Heart left ventricle (tissue), 13 donors: ENCODE measurements around the gene MYBL2.

Experiments used
- POLR2A ChIP-seq, 2 donors: fragments of 450-650 bp; IDR thresholded peaks; one replicate each; pipeline ENCODE4 v1.6.1; 2017; ENCODE audit warnings: antibody characterized with exemption in 2 of 2, mild to moderate bottlenecking in 2 of 2, moderate library complexity in 2 of 2
- TF ChIP-seq, protein P1 (sequence below), 12 donors: fragments of 200-600 bp; sonication (generic) in 4 of 12; IDR thresholded peaks; one replicate each; pipeline versions ENCODE4 v1.5.0 to v1.8.0; 2018 to 2022; ENCODE audit warnings: antibody characterized with exemption in 12 of 12, mild to moderate bottlenecking in 5 of 12
- donor health status: ischemic (EF 13 %, LVEDD 7.1; RV severe dilation, severe dysfunction).
- donor health status: DM: no; HTN: yes; CAD: no.
- donor health status: DM: no; HTN: no; CAD: no.
- donor health status: ischemic (EF 25% LVEDD 6.9; RV normal size, moderate dysfunction).
- donor health status: ischemic (EF 25% LVEDD 5.7; RV mildly dilated, moderate dysfunction).
- donor health status: ischemic (EF 35%, LVEDD 5.7; RV mildly dilated, moderate dysfunction).
- donor health status: nonischemic (EF 11% LVEDD 7.7; RV severe dilation, severe dysfunction).
- donor health status: DM: yes; HTN: yes; CAD: no.
- donor health status: PGD.
- donor health status: ischemic (EF 29% LVEDD 5.4; RV normal size, mild dysfunction).
- donor health status: nonischemic (EF 23%, LVEDD 6.1; RV moderate dilation, normal function).

DNA sequence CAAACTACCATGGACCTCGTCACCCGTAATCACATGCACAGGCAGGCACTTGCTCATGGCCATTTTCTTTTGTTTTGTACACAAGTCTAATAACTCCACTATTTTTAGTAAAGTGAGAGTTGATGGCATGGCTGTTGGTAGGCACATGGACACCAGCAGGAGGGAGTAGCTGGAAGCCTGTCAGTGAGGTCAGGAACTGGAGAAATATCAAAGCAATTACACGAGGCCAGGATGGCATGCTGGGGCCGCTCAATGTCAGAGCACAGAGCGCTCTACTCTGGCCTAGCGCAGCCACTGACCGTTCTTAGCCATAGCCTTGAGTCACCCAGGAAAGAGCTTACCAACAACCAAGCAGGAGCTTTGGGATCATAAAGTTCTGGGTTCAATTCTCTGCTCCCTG is 96.0 kb downstream of the MYBL2 start:
- TF ChIP-seq, protein P1, sequence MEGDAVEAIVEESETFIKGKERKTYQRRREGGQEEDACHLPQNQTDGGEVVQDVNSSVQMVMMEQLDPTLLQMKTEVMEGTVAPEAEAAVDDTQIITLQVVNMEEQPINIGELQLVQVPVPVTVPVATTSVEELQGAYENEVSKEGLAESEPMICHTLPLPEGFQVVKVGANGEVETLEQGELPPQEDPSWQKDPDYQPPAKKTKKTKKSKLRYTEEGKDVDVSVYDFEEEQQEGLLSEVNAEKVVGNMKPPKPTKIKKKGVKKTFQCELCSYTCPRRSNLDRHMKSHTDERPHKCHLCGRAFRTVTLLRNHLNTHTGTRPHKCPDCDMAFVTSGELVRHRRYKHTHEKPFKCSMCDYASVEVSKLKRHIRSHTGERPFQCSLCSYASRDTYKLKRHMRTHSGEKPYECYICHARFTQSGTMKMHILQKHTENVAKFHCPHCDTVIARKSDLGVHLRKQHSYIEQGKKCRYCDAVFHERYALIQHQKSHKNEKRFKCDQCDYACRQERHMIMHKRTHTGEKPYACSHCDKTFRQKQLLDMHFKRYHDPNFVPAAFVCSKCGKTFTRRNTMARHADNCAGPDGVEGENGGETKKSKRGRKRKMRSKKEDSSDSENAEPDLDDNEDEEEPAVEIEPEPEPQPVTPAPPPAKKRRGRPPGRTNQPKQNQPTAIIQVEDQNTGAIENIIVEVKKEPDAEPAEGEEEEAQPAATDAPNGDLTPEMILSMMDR (IDR thresholded peaks at IDR 0.05) = no peak
- TF ChIP-seq POLR2A (IDR thresholded peaks at IDR 0.05) = no peak
